NCI-H2029 treated with DMSO at 0.1 percent for 48 hours (cell line): ENCODE results near the gene KPNA3.
"Not testable (repeated sequence)": the region's sequence is repeated elsewhere in the genome, so short reads cannot be mapped to it uniquely, and the experiment has no call there.

ENCODE experiments used
- DNase-seq: peaks from one replicate; lab custom pipeline; 2025; lab: John Stamatoyannopoulos, UW

Gene KPNA3

GRCh38 chr13:49749848-49750247, 42.6 kb downstream of the KPNA3 start:
- DNase-seq, result no peak

- DNase-seq, result no peak
Measured at GRCh38 chr13:49746111-49746510, 46.4 kb downstream of the KPNA3 start.

GRCh38 chr13:49740870-49741269, 51.6 kb downstream of the KPNA3 start:
- DNase-seq, result no peak

- DNase-seq, result no peak
Measured at GRCh38 chr13:49739498-49740187, 52.8 kb downstream of the KPNA3 start.

- DNase-seq, result no peak
Measured at GRCh38 chr13:49733181-49733951, 59.1 kb downstream of the KPNA3 start.

GRCh38 chr13:49731766-49732165, 60.7 kb downstream of the KPNA3 start:
- DNase-seq, result no peak

- DNase-seq, result no peak
Measured at GRCh38 chr13:49716615-49717014, 75.9 kb downstream of the KPNA3 start.

GRCh38 chr13:49714757-49715156, 77.7 kb downstream of the KPNA3 start:
- DNase-seq, result no peak

GRCh38 chr13:49711218-49711863, 81.1 kb downstream of the KPNA3 start:
- no peak for DNase-seq

GRCh38 chr13:49704264-49704663, 88.2 kb downstream of the KPNA3 start:
- DNase-seq, result not testable (repeated sequence)

- no peak for DNase-seq
Measured at GRCh38 chr13:49701491-49701890, 91.0 kb downstream of the KPNA3 start.

GRCh38 chr13:49697468-49697867, 95.0 kb downstream of the KPNA3 start:
- DNase-seq, result no peak

GRCh38 chr13:49694446-49694845, 98.0 kb downstream of the KPNA3 start:
- DNase-seq, result no peak

GRCh38 chr13:49693877-49694276, 98.6 kb downstream of the KPNA3 start:
- DNase-seq, result no peak

GRCh38 chr13:49693191-49693733, 99.2 kb downstream of the KPNA3 start:
- DNase-seq, result no peak

- DNase-seq, result peak; percentile 31
Measured at GRCh38 chr13:49690995-49691784, 101.3 kb downstream of the KPNA3 start, which contains the start of gene EBPL. TSS of gene EBPL (minus strand) at chr13:49691486. CDS start at chr13:49691424, 62 bp downstream.

- DNase-seq, result no peak
Measured at GRCh38 chr13:49690133-49690994, 102.1 kb downstream of the KPNA3 start.

GRCh38 chr13:49683489-49683888, 109.0 kb downstream of the KPNA3 start:
- no peak for DNase-seq

GRCh38 chr13:49681842-49682435, 110.5 kb downstream of the KPNA3 start:
- DNase-seq, result no peak

- no peak for DNase-seq
Measured at GRCh38 chr13:49679246-49679645, 113.2 kb downstream of the KPNA3 start.
